GM12891 (cell line): ENCODE measurements around the gene GDA.

Experiments used
- POLR2A ChIP-seq: IDR thresholded peaks from 2 replicates; pipeline ENCODE4 v1.6.1; 2011; ENCODE audit warnings: low read depth, low read length, control low read depth
- POLR2AphosphoS5 ChIP-seq: IDR thresholded peaks from 2 replicates; pipeline ENCODE4 v1.6.1; 2011; ENCODE audit warnings: low read depth, low read length, control low read depth
- SPI1 ChIP-seq: IDR thresholded peaks from 2 replicates; pipeline ENCODE4 v1.6.1; 2011; ENCODE audit warnings: low read depth, low read length, control low read depth
- TAF1 ChIP-seq: IDR thresholded peaks from 2 replicates; pipeline ENCODE4 v1.6.1; 2011; ENCODE audit warnings: low read depth, low read length, control low read depth

DNA sequence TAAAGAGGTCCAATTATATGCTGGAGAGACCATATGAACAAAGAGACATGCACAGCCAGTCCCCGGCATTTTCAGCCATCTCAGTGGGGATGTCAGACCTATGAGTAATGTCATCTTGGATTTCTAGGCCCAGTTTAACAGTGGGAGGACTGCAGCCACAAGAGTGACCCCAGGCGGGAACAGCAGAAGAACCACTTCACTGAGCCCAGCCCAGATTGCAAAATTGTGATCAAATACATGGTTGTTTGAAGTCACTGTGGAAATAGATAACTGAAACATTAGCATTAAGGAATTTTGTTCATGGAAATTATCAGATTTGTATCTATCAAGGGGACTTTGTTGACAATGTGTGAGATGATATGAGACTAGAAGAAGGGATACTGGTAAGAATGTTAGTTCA is 46.7 kb upstream of the GDA start:
- TF ChIP-seq POLR2A (no peak), TAF1 (no peak), POLR2AphosphoS5 (no peak), SPI1 (no peak)
